Activated T-cell treated with anti-CD3 and anti-CD28 coated beads, Interleukin-2, amount 50 U/mL, for 1 hour (primary cell): Measurements from ENCODE around the gene CAMSAP1.

ENCODE experiments used
- DNase-seq: peaks from one replicate; pipeline ENCODE4 v3.0.0-alpha.2; 2020

Gene CAMSAP1

GRCh38 chr9:135770771-135771170, 136.6 kb downstream of the CAMSAP1 start:
- DNase-seq: no peak

GRCh38 chr9:135770203-135770535, 137.2 kb downstream of the CAMSAP1 start:
- no peak for DNase-seq

GRCh38 chr9:135769489-135770202, 137.7 kb downstream of the CAMSAP1 start:
- no peak for DNase-seq

GRCh38 chr9:135768516-135769218, 138.7 kb downstream of the CAMSAP1 start:
- no peak for DNase-seq

- no peak for DNase-seq
Observed at GRCh38 chr9:135766707-135767106, 140.6 kb downstream of the CAMSAP1 start.

GRCh38 chr9:135766251-135766650, 141.1 kb downstream of the CAMSAP1 start:
- DNase-seq: no peak

- DNase-seq: no peak
Observed at GRCh38 chr9:135765416-135765815, 141.9 kb downstream of the CAMSAP1 start.

GRCh38 chr9:135764731-135765130, 142.6 kb downstream of the CAMSAP1 start:
- no peak for DNase-seq

GRCh38 chr9:135763716-135764446, 143.5 kb downstream of the CAMSAP1 start:
- no peak for DNase-seq

GRCh38 chr9:135762921-135763320, 144.4 kb downstream of the CAMSAP1 start:
- no peak for DNase-seq

- DNase-seq: no peak
Observed at GRCh38 chr9:135761845-135762168, 145.5 kb downstream of the CAMSAP1 start.

- DNase-seq: no peak
Observed at GRCh38 chr9:135761150-135761844, 146.0 kb downstream of the CAMSAP1 start.

GRCh38 chr9:135760465-135760864, 146.9 kb downstream of the CAMSAP1 start:
- DNase-seq: no peak

- DNase-seq: no peak
Observed at GRCh38 chr9:135759676-135760300, 147.6 kb downstream of the CAMSAP1 start.

- no peak for DNase-seq
Observed at GRCh38 chr9:135758870-135759269, 148.5 kb downstream of the CAMSAP1 start.
